Esophagus squamous epithelium (tissue), 5 donors: ENCODE results near the gene CLEC11A. TPM values are rescaled to one million over a fixed set of nuclear protein-coding genes. Genes with fewer than 3 reads are reported as not detected.
A peak's percentile ranks its signal among the peaks of the same experiment; 100 is the strongest.

Source experiments
- DNase-seq: peaks from one replicate; lab custom pipeline; 2025; lab: John Stamatoyannopoulos, UW
- H3K27ac ChIP-seq, 4 donors: fragments of 200-600 bp; sonication (generic); one replicate each; pipeline ENCODE4 v1.5.1; 2016 to 2019; ENCODE audit warnings: mild to moderate bottlenecking in 1 of 4
- H3K27me3 ChIP-seq, 4 donors: fragments of 200-600 bp; sonication (generic); 1 replicate in 3 of 4; 2 replicates in 1 of 4; pipeline versions ENCODE4 v1.5.1 to v1.6.0; 2017 to 2021; ENCODE audit warnings: antibody characterized with exemption in 1 of 4
- H3K36me3 ChIP-seq, 3 donors: fragments of 200-600 bp; sonication (generic); one replicate each; pipeline ENCODE4 v1.5.1; 2016 to 2019
- H3K4me1 ChIP-seq, 3 donors: fragments of 200-600 bp; sonication (generic); one replicate each; pipeline ENCODE4 v1.5.1; 2017 to 2019
- H3K4me3 ChIP-seq, 4 donors: fragments of 200-600 bp; sonication (generic); 1 replicate in 3 of 4; 2 replicates in 1 of 4; pipeline ENCODE4 v1.5.1; 2016 to 2019; ENCODE audit warnings: mild to moderate bottlenecking in 2 of 4, moderate library complexity in 1 of 4
- H3K9me3 ChIP-seq, 3 donors: fragments of 200-600 bp; sonication (generic); one replicate each; pipeline ENCODE4 v1.5.1; 2016 to 2019
- POLR2A ChIP-seq, 4 donors: fragments of 450-650 bp; IDR thresholded peaks; one replicate each; pipeline ENCODE4 v1.6.1; 2017; ENCODE audit warnings: antibody characterized with exemption in 4 of 4, mild to moderate bottlenecking in 4 of 4, moderate library complexity in 3 of 4
- WGBS, 2 donors: methylation state at CpG; one replicate each; pipeline ENCODE4 v1.1.5; 2018; 5-methylcytosine and 5-hydroxymethylcytosine counted together
- intact Hi-C: fragments of 100-400 bp; cut with DNase I; formaldehyde crosslinking; loops from one replicate; pipeline ENCODE4 v1.15.0; 2022
- total RNA-seq, 4 donors: library from RNA; depleted of rRNA; stranded (reverse); fragments of >200 nt; gene quantifications; one replicate each; pipeline ENCODE4 v1.1.0, GENCODE V29; 2016
- TF ChIP-seq, protein P1 (sequence below), 6 experiments: fragments of 450-650 bp in 4 of 6; fragments of 200-600 bp in 2 of 6; sonication (generic) in 2 of 6; IDR thresholded peaks; one replicate each; pipeline ENCODE4 v1.5.1; 2016 to 2019; ENCODE audit warnings: antibody characterized with exemption in 6 of 6, mild to moderate bottlenecking in 4 of 6, moderate library complexity in 4 of 6
- donor health status: DM: yes; HTN: yes; CAD: no.

The CLEC11A gene
- total RNA-seq, 4 donors from 2014 or later = 0.80 to 11.1 (median 3.9) TPM

DNA sequence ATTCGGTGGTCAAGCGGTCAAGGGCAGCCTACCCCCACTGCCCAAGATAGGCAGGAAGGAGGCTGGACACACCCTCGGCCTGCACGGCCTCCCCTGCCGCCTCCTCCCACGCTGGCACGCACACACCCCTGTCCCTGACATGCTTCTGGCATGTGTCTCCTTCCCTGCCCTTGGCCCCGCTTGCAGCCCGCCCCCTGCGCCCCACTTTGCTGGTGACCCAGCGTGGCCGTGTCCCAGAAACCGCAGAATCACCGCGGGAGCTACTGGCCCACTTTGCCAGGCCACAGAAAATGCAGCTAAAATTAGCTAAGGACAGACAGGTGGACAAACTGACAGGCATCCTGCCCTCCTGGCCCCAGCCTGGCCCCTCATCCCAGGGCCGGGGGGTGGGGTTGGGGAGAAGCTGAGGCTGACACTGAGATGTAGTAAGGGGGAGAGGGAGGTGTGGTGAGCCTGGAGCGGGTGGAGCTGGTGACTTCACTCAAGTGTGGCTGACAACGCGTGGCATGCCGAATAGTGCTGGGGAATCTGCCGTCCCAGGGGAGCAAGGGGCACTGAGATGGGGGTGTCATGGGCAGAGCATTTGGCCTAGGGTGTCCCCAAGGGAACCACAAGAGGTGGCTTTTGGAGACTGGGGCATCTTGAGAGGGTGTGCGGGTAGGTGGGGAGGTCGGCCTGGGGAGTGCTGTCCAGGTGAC lies 6.0 kb upstream of the CLEC11A start:
- H3K4me1 ChIP-seq = peaks cover 13 to 42% (median 24%) of the 10 kb centered on the region in 3 donors
- no peak overlapping the region for H3K4me3 ChIP-seq
- no peak overlapping the region for H3K27ac ChIP-seq
- peaks cover 0 to 94% (median 11%) of the 10 kb centered on the region in 4 donors for H3K27me3 ChIP-seq
- H3K9me3 ChIP-seq = no peaks in the 10 kb centered on the region
- no peak for TF ChIP-seq POLR2A (IDR thresholded peaks at IDR 0.05)
- TF ChIP-seq, protein P1, sequence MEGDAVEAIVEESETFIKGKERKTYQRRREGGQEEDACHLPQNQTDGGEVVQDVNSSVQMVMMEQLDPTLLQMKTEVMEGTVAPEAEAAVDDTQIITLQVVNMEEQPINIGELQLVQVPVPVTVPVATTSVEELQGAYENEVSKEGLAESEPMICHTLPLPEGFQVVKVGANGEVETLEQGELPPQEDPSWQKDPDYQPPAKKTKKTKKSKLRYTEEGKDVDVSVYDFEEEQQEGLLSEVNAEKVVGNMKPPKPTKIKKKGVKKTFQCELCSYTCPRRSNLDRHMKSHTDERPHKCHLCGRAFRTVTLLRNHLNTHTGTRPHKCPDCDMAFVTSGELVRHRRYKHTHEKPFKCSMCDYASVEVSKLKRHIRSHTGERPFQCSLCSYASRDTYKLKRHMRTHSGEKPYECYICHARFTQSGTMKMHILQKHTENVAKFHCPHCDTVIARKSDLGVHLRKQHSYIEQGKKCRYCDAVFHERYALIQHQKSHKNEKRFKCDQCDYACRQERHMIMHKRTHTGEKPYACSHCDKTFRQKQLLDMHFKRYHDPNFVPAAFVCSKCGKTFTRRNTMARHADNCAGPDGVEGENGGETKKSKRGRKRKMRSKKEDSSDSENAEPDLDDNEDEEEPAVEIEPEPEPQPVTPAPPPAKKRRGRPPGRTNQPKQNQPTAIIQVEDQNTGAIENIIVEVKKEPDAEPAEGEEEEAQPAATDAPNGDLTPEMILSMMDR (IDR thresholded peaks at IDR 0.05) = no peak
- 56 to 63% methylated on average over 10 to 12 of the region's 23 CpGs for WGBS, 2 donors
- intact Hi-C loops = no loop called here
- DNase-seq = no peak
- no peaks in the 10 kb centered on the region for H3K36me3 ChIP-seq

GRCh38 chr19:50717891-50718254 lies 5.3 kb upstream of the CLEC11A start:
- Histone ChIP-seq H3K4me1 (peaks cover 13 to 48% (median 24%) of the 10 kb centered on the region in 3 donors), H3K9me3 (no peaks in the 10 kb centered on the region), H3K27ac (no peak overlapping the region), H3K36me3 (no peaks in the 10 kb centered on the region), H3K4me3 (peak overlapping the region in 2 of 4 donors; percentile 48 to 61), H3K27me3 (peaks cover 0 to 94% (median 11%) of the 10 kb centered on the region in 4 donors)
- TF ChIP-seq, protein P1 (IDR thresholded peaks at IDR 0.05) = no peak
- no peak for TF ChIP-seq POLR2A (IDR thresholded peaks at IDR 0.05)
- WGBS, 2 donors = 0% methylated on average over 1 of the region's 13 CpGs; no CpG with 5 or more reads in 1 of the 2 donors
- no peak for DNase-seq
- intact Hi-C loops = no loop called here

DNA sequence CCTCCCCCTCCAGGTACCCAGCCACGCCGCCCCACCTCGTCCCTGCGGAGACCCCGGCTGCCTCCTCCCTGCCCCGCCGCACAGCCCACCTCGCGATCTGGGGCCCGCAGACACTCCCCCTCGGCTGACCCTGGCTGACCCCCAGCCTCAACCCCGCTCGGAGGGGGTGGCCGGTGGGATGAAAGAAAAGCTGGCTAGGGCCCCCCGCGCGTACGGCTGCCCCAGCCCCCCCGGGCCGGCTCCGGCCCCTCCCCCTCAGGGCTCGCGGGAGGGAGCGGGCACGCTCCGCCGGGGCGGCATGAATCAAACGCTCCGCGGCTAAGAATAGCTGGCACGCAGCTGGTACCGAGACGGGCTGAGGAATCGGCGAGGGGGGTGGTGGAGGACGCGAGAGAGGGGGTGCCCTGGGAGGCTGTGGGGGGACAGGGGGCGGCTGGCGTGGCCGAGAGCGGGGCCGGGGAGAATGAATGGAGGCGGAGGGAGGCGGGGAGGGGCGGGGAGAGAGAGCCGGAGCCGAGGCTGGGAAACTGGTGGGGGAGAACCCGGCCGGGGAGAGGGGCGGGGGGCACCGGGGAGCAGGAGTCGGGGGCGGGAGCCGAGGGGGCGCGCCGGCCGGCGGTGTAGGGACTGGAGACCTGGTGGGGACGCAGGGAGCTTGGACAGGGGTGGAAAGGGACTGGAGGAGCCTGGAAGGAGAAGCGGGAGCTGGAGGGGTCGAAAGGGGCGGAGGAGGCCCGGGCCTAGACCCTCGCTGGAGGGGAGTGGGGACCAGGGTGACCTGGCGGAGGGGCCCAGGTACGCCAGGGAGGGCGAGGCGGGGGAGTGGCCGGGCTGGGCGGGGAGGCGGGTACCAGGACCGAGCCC lies 4.7 kb upstream of the CLEC11A start:
- TF ChIP-seq, protein P1 (IDR thresholded peaks at IDR 0.05) = no peak
- no peak for TF ChIP-seq POLR2A (IDR thresholded peaks at IDR 0.05)
- H3K9me3 ChIP-seq = no peaks in the 10 kb centered on the region
- H3K36me3 ChIP-seq = no peaks in the 10 kb centered on the region
- intact Hi-C loops = no loop called here
- peak overlapping the region; percentile 8 to 61 (median 42) for H3K4me3 ChIP-seq
- DNase-seq = no peak
- H3K27me3 ChIP-seq = peaks cover 0 to 95% (median 11%) of the 10 kb centered on the region in 4 donors
- no peak overlapping the region for H3K27ac ChIP-seq
- WGBS, 2 donors = 0 to 3% methylated on average over 14 to 19 of the region's 74 CpGs
- peaks cover 13 to 54% (median 24%) of the 10 kb centered on the region in 3 donors for H3K4me1 ChIP-seq

- intact Hi-C loops = no loop called here
- WGBS, 2 donors = 0% methylated on average over 1 of the region's 30 CpGs; no CpG with 5 or more reads in 1 of the 2 donors
These were observed 4.1 kb upstream of the CLEC11A start for GRCh38 chr19:50719119-50719435.

More at GRCh38 chr19:50719119-50719435, 4.1 kb upstream of the CLEC11A start:
- no peaks in the 10 kb centered on the region for H3K36me3 ChIP-seq
- TF ChIP-seq, protein P1 (IDR thresholded peaks at IDR 0.05) = no peak
- TF ChIP-seq POLR2A (IDR thresholded peaks at IDR 0.05) = no peak
- H3K4me3 ChIP-seq = peak overlapping the region; percentile 8 to 61 (median 42)
- H3K9me3 ChIP-seq = no peaks in the 10 kb centered on the region
- DNase-seq = no peak
- no peak overlapping the region for H3K27ac ChIP-seq
- peaks cover 15 to 60% (median 30%) of the 10 kb centered on the region in 3 donors for H3K4me1 ChIP-seq
- peaks cover 0 to 95% (median 11%) of the 10 kb centered on the region in 4 donors for H3K27me3 ChIP-seq
